Endothelial cell of umbilical vein (primary cell): ENCODE results near the gene SLC35E2B.
"Not testable (repeated sequence)": the region's sequence is repeated elsewhere in the genome, so short reads cannot be mapped to it uniquely, and the experiment has no call there.

ENCODE experiments used
- CTCF ChIP-seq, 2 donors: IDR thresholded peaks; 1 replicate in 1 of 2; 2 replicates in 1 of 2; pipeline ENCODE4 v1.5.1; 2011; ENCODE audit warnings: low read length in 2 of 2, mild to moderate bottlenecking in 2 of 2, moderate library complexity in 2 of 2, control low read depth in 1 of 2, inconsistent platforms in 1 of 2, low read depth in 1 of 2; ENCODE audit not compliant: insufficient read depth in 1 of 2; ENCODE audit errors: extremely low read depth in 1 of 2
- POLR2AphosphoS5 ChIP-seq: IDR thresholded peaks from 2 replicates; pipeline ENCODE4 v1.6.1; 2012; ENCODE audit warnings: low read depth, mild to moderate bottlenecking, control low read depth, low read length, moderate library complexity; ENCODE audit not compliant: insufficient read depth

DNA sequence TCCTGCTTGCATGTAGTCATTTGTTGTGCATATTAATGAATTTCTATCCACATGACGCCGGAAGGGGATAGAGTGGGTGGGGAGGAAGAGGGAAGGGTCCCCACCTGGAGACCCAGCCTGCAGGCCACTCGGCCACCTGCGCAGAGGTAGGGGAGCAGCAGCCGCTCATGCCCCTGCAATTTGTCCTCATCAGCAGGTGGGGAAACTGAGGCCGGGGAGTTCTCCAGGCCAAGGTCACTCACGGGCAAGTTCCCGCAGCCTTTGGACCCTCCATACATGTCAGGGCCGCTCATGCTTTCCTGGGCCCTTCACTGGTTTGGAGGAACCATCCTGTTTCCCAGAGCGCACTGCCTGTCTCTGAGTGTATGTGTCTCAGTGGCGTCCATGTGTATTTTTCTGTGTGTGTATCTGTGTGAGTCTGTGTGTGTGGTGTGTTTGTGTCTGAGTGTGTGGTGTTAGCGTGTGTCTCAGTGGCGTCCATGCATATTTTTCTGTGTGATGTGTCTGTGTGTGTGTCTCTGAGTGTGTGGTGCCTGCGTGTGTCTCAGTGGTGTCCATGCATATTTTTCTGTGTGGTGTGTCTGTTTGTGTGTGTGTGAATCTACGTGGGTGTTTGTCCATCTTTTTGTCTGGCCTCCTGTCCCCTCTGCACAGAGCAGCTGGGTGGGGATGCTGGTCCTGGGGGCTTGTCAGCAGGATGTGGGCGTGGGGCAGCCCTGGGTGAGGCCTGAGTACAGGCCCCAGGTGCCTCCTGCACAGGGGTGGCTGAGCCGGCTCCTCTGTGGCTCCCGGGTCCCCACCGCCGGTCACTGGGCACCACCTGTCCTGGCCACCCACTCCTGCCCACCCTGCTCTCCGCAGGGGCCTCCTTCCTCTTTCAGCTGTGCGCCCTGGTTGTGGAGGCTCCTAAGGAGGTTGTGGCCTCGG lies 4.1 kb upstream of the SLC35E2B start:
- not testable (repeated sequence) for TF ChIP-seq CTCF (IDR thresholded peaks at IDR 0.05; ENCODE audit: extremely low read depth in 1 of 2, insufficient read depth in 1 of 2, low read depth in 1 of 2, low read length in 2 of 2); POLR2AphosphoS5
